GM21619 (cell line): ENCODE data around the gene HEPACAM2.

ENCODE experiments used
- ATAC-seq: cut with Tn5 transposase; IDR thresholded peaks from one replicate; pipeline ENCODE4 v1.9.1; 2021; ENCODE audit not compliant: unreplicated experiment

Gene HEPACAM2

DNA sequence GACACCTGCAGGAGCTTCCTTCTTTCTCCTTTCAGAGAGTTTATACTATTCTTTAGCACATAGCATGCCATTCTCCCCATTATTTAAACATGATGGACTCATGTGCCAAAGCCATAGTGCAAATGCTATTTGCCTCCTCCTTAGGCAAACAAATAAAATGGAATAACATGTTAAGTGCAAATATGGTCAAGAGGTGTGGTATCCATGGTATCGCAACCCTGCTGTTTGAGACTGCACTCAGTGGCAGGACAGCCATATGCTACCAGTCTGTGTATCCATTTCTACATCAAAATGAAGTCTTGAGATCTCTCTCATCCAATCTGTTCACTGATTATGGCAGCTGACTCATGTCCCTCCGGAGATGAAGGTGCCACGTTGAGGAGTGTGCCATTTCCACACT is 22.8 kb downstream of the HEPACAM2 start:
- ATAC-seq = no peak

- ATAC-seq = no peak
These were observed 23.5 kb downstream of the HEPACAM2 start for GRCh38 chr7:93202594-93203250.

GRCh38 chr7:93198472-93198871 is 27.8 kb downstream of the HEPACAM2 start:
- ATAC-seq = no peak

DNA sequence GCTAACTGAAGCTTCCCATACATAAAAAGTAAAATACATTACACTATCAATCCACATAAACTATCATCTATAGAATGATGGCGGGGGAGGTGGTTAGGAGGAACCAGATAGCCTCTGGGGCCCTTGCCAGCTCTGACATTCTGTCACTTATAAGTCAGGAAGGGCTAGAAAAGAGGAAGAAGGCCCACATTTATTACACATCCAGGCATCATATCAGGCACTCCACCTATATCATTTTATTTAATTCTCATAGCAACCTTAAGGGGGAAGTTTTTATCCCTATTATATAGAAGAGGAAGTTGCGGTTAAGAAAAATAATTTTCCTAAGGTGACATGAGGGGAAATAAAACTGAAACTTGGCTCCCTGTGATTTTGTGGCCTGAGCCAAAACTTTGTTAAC is 29.9 kb downstream of the HEPACAM2 start:
- ATAC-seq = no peak

- ATAC-seq = no peak
These were observed 31.9 kb downstream of the HEPACAM2 start for GRCh38 chr7:93194386-93194785.

DNA sequence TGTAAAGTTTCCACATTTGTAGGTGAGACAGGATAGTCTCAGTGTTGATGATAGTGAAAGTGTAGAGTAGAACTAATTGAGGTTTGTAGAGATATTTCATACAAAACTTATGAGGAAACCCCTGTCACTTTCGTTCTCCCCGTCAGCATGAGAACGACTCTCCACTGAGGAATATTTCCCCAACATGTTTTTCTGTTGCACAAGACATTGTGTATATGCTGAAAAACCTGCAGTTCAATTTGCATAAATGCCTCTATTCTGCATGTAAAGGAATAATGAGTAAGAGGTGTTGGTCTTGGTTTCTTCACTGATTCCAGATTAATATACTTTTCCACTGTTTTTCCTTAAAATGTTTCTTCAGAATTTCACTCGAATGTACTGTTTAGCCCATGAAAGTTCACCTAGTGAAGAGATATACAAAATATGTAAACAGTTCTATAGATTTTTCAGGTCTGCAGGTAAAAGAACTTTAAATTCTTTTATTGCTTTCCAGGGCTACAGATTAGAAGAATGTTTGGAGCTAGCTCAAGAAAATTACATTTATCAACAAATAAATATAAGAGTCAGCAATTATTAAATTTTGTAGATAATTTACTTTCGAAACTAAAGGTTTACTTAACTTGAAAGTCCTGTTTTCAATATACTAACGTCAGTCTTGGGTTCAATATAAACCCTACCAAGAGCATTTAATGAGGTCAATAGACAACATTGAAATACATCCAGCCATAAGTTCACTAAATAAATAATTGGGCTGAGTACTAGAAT is 37.2 kb downstream of the HEPACAM2 start:
- no peak for ATAC-seq

- ATAC-seq = no peak
These were observed 40.8 kb downstream of the HEPACAM2 start for GRCh38 chr7:93185303-93186027.

DNA sequence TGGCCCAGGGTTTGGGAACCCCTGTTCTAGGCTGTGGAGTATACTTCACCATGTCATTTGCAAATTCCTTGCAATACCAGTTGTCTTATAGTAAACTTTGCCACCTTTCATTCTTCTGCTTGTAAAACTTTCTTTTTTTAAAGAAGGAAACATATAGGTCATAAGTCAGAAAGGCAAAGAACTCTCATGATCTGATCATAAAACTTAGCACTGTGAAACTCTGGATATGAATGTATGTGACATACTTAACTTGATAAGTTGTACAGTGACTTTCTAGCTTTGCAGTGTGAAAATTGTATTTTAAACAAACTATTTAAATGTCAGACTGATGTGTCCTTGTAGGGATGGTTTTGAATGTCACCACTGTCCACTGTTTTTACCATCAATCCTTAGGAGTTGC is 47.1 kb downstream of the HEPACAM2 start:
- ATAC-seq = no peak

- no peak for ATAC-seq
These were observed 48.1 kb downstream of the HEPACAM2 start for GRCh38 chr7:93178213-93178612.

GRCh38 chr7:93176992-93177580 is 49.2 kb downstream of the HEPACAM2 start:
- ATAC-seq = no peak

DNA sequence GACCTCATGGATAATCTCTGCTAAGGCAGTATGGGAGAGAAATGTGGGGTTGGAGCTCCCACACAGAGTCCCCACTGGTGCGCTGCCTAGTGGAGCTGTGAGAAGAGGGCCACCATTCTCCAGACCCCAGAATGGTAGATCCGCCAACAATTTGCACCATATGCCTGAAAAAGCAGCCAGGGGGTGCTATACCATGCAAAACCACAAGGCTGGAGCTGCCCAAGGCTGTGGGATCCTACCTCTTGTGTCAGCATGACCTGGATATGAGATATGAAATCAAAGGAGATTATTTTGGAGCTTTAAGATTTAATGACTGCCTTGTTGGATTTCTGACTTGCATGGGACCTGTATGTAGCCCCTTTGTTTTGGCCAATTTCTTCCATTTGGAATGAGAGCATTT is 51.0 kb downstream of the HEPACAM2 start:
- ATAC-seq = no peak

DNA sequence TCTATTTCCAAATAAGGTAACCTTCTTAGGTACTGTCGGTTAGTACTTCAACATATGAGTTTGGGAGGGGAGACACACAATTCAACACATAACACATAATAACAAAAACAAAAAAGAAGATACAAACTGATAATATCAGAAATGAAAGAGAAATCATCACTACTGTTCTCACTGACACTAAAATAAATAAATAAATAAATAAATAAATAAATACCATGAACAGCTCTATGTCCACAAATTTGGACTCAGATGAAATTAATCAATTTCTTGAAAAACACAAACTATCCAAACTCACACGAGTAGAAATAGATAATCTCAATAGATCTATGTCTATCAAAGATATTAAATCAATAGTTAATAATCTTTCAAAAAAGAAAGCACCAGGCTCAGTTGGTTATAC is 53.6 kb downstream of the HEPACAM2 start:
- no peak for ATAC-seq

DNA sequence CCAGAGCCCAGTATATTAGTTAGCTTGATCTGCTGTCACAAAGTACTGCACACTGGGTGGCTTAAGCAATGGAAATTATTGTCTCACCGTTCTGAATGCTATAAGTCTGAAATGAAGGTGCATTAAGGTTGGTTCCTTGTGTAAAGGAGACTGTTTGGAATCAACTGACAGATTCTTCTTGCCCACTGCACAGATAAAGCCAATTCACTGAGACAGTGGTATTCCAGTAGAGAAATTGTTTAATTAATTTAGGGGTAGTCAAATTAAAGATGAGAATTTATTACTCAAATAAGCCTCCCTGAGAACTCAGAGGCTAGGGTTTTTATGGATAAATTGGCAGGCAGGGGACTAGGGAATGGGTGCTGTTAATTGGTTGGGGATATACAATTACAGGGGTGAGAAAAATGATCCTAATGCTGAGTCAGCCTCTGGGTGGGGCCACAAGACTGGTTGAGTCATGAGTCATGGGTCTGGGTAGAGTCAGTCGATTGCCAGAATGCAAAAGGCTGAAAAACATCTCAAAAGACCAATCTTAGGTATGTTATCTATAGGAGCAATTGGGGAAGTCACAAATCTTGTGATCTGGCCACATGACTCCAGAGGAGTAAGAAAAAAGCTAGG is 54.6 kb downstream of the HEPACAM2 start:
- ATAC-seq = no peak

DNA sequence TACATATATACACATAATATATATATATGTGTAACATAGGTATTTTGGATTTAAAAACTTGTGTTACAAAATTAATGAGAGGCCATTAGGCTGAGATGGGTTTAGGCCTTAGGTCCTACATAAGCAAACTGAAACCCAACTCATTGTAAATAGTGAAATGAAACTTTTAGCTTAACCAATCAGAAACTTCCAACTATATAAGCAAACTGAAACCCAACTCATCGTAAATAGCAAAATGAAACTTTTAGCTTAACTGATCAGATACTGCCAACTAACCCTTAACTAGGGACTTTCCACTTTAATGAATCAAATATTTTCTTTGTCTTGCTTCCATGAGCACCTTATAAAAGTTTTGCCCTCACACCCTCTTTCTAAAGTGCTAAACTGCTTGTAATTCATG is 60.8 kb downstream of the HEPACAM2 start:
- ATAC-seq = peak; percentile 99

GRCh38 chr7:93164766-93165165 is 61.5 kb downstream of the HEPACAM2 start:
- ATAC-seq = no peak

GRCh38 chr7:93161181-93161762 is 65.0 kb downstream of the HEPACAM2 start:
- ATAC-seq = no peak

DNA sequence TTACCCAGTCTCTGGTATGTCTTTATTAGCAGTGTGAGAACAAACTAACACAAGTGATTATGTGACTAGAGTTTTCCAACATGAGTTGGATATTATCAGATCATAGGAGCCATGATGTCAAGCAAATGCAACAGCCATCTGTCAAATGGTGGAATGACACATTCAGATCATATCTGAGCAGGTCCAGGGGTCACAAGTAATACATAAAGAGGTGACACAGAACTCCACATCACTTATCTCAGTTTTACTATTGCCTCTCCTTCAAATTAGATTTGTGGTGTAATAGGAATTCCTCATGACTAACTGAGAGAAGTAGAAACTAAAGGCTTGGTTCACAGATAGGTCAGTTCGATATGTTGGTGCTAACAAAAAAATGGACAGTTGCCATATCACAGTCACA is 65.9 kb downstream of the HEPACAM2 start:
- no peak for ATAC-seq

- no peak for ATAC-seq
These were observed 66.8 kb downstream of the HEPACAM2 start for GRCh38 chr7:93159490-93159889.

- ATAC-seq = no peak
These were observed 69.4 kb downstream of the HEPACAM2 start for GRCh38 chr7:93156884-93157283.

DNA sequence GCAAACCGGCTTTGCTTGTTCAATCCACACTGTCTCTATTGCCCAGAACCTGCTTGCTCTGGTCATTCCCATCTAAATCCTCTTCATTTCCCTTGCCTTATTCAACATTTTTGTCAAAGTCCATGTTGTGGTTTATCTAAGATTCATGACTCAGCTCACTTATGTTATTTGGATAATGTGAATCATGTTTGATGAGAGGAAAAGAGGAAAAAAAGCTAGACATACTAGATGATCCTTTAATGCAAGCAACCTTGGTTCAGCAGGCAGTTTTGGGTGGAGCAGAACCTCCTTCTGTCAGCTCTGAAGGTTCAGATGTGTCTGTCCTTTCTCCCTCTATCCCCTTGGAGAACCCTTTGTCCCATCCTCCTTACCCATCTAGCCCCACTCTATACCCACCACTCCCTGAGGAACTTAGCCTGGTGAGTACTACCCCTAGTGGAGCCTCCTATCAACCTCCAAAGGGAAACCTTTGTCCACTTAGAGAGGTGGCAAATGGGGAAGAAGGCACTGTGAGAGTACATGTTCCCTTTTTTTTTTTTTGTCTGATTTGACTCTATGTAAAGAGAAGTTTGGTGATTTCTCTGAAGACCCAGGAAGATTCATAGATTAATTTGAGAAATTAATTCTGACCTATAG is 76.0 kb downstream of the HEPACAM2 start:
- no peak for ATAC-seq
